ENCODE results near the gene HAUS3.

HAUS3 gene

GRCh38 chr4:2183394-2183793 is 58.5 kb downstream of the HAUS3 start:
- Histone ChIP-seq H3K9me3 (ENCODE audit: insufficient read depth, low read length) (no peaks in the 10 kb centered on the region), H2AFZ (ENCODE audit: low read depth, low read length, severe bottlenecking) (no peak overlapping the region), H3K27ac (ENCODE audit: low read depth, low read length) (no peak overlapping the region), H3K79me2 (ENCODE audit: insufficient read depth, low read length) (no peaks in the 10 kb centered on the region), H3K4me2 (ENCODE audit: low read depth, low read length, poor library complexity, severe bottlenecking) (no peak overlapping the region), H4K20me1 (ENCODE audit: low read depth, low read length) (no peaks in the 10 kb centered on the region), H3K36me3 (ENCODE audit: low read length) (no peaks in the 10 kb centered on the region), H3K27me3 (ENCODE audit: low read length) (no peaks in the 10 kb centered on the region), H3K9me2 (replicated peaks; ENCODE audit: insufficient read depth, low read length) (no peaks in the 10 kb centered on the region), H3F3A (ENCODE audit: insufficient read depth) (no peaks in the 10 kb centered on the region), H3K4me3 (ENCODE audit: insufficient read depth, low read length, poor library complexity, severe bottlenecking) (no peak overlapping the region), H3K9ac (ENCODE audit: low read length) (no peak overlapping the region)
- TF ChIP-seq EZH2phosphoT487 (conservative IDR thresholded peaks at IDR 0.05; ENCODE audit: low read length) (no peak), CTCF (IDR thresholded peaks at IDR 0.05; ENCODE audit: insufficient read depth, low read length, poor library complexity, severe bottlenecking) (no peak)

- no peak for TF ChIP-seq EZH2phosphoT487 (conservative IDR thresholded peaks at IDR 0.05; ENCODE audit: low read length)
- no peak for TF ChIP-seq CTCF (IDR thresholded peaks at IDR 0.05; ENCODE audit: insufficient read depth, low read length, poor library complexity, severe bottlenecking)
- Histone ChIP-seq H3K4me3 (ENCODE audit: insufficient read depth, low read length, poor library complexity, severe bottlenecking) (no peak overlapping the region), H3K4me2 (ENCODE audit: low read depth, low read length, poor library complexity, severe bottlenecking) (no peak overlapping the region), H3K79me2 (ENCODE audit: insufficient read depth, low read length) (no peaks in the 10 kb centered on the region), H3K36me3 (ENCODE audit: low read length) (no peaks in the 10 kb centered on the region), H3K9ac (ENCODE audit: low read length) (no peak overlapping the region), H3K9me2 (replicated peaks; ENCODE audit: insufficient read depth, low read length) (no peaks in the 10 kb centered on the region), H3F3A (ENCODE audit: insufficient read depth) (no peaks in the 10 kb centered on the region), H4K20me1 (ENCODE audit: low read depth, low read length) (no peaks in the 10 kb centered on the region), H3K27me3 (ENCODE audit: low read length) (no peaks in the 10 kb centered on the region), H2AFZ (ENCODE audit: low read depth, low read length, severe bottlenecking) (no peak overlapping the region), H3K9me3 (ENCODE audit: insufficient read depth, low read length) (no peaks in the 10 kb centered on the region), H3K27ac (ENCODE audit: low read depth, low read length) (no peak overlapping the region)
Observed at GRCh38 chr4:2182994-2183393, 58.9 kb downstream of the HAUS3 start.

- no peak overlapping the region for H2AFZ ChIP-seq (ENCODE audit: low read depth, low read length, severe bottlenecking)
- H3K4me2 ChIP-seq (ENCODE audit: low read depth, low read length, poor library complexity, severe bottlenecking), result no peak overlapping the region
- H3K9ac ChIP-seq (ENCODE audit: low read length), result no peak overlapping the region
- H3K9me3 ChIP-seq (ENCODE audit: insufficient read depth, low read length), result no peaks in the 10 kb centered on the region
- H4K20me1 ChIP-seq (ENCODE audit: low read depth, low read length), result no peaks in the 10 kb centered on the region
- no peak overlapping the region for H3K27ac ChIP-seq (ENCODE audit: low read depth, low read length)
- H3K4me3 ChIP-seq (ENCODE audit: insufficient read depth, low read length, poor library complexity, severe bottlenecking), result no peak overlapping the region
- H3F3A ChIP-seq (ENCODE audit: insufficient read depth), result no peaks in the 10 kb centered on the region
- no peaks in the 10 kb centered on the region for H3K36me3 ChIP-seq (ENCODE audit: low read length)
- H3K79me2 ChIP-seq (ENCODE audit: insufficient read depth, low read length), result no peaks in the 10 kb centered on the region
- no peaks in the 10 kb centered on the region for H3K9me2 ChIP-seq (replicated peaks; ENCODE audit: insufficient read depth, low read length)
- no peaks in the 10 kb centered on the region for H3K27me3 ChIP-seq (ENCODE audit: low read length)
- TF ChIP-seq EZH2phosphoT487 (conservative IDR thresholded peaks at IDR 0.05; ENCODE audit: low read length) (no peak), CTCF (IDR thresholded peaks at IDR 0.05; ENCODE audit: insufficient read depth, low read length, poor library complexity, severe bottlenecking) (no peak)
Observed at GRCh38 chr4:2180410-2180809, 61.5 kb downstream of the HAUS3 start.
